Large intestine (tissue), 12 donors: ENCODE results near the gene DCLRE1B. TPM values are rescaled to one million over a fixed set of nuclear protein-coding genes. Genes with fewer than 3 reads are reported as not detected.

Source experiments
- DNase-seq, 2 donors: peaks; one replicate each; pipeline versions ENCODE4 v3.0.0 to v3.0.0-alpha.2; 2013
- H3K27ac ChIP-seq: one replicate; pipeline ENCODE4 v1.5.1; 2013; ENCODE audit warnings: low read length
- H3K27me3 ChIP-seq: 2 replicates; pipeline ENCODE4 v1.6.1; 2013; ENCODE audit warnings: low read length; ENCODE audit not compliant: control insufficient read depth, insufficient read depth
- H3K36me3 ChIP-seq: 2 replicates; pipeline ENCODE4 v1.6.1; 2013; ENCODE audit warnings: low read length; ENCODE audit not compliant: control insufficient read depth, insufficient read depth
- H3K4me1 ChIP-seq: one replicate; pipeline ENCODE4 v1.6.1; 2013; ENCODE audit warnings: low read length; ENCODE audit not compliant: control insufficient read depth, insufficient read depth
- H3K4me3 ChIP-seq: one replicate; pipeline ENCODE4 v1.5.1; 2013; ENCODE audit warnings: low read length
- H3K9me3 ChIP-seq: one replicate; pipeline ENCODE4 v1.6.1; 2013; ENCODE audit warnings: mild to moderate bottlenecking, low read depth, low read length, moderate library complexity; ENCODE audit not compliant: control insufficient read depth
- WGBS: methylation state at CpG from one replicate; pipeline ENCODE4 v1.1.5; 2013; ENCODE audit warnings: low lambda C conversion rate; ENCODE audit not compliant: insufficient coverage; 5-methylcytosine and 5-hydroxymethylcytosine counted together
- long read RNA-seq, 11 donors: transcript quantifications; one replicate each; lab custom pipeline, GENCODE V29; 2026
- polyA plus RNA-seq: library from polyadenylated mRNA; unstranded; fragments of 120-200 nt; gene quantifications from one replicate; pipeline ENCODE4 v1.2.1, GENCODE V29; 2013

Gene DCLRE1B
- 6.5 TPM for polyA plus RNA-seq
- long read RNA-seq, donor 1, partial matches to known transcripts: 0 of 1 reads
- long read RNA-seq, donor 1, other reads (novel, unspliced or antisense): 0 of 1 reads
- long read RNA-seq, donor 2: 0 reads
- long read RNA-seq, donor 3: 0 reads
- long read RNA-seq, donor 4: 0 reads
- long read RNA-seq, donor 5: 0 reads
- long read RNA-seq, donor 6, partial matches to known transcripts: 0 of 2 reads
- long read RNA-seq, donor 6, other reads (novel, unspliced or antisense): 0 of 2 reads
- long read RNA-seq, donor 7, partial matches to known transcripts: 0 of 1 reads
- long read RNA-seq, donor 7, other reads (novel, unspliced or antisense): 0 of 1 reads
- long read RNA-seq, donor 8, partial matches to known transcripts: 0 of 4 reads
- long read RNA-seq, donor 8, other reads (novel, unspliced or antisense): 0 of 4 reads
- long read RNA-seq, donor 9: 0 reads
- long read RNA-seq, donor 10, partial matches to known transcripts: 0 of 2 reads
- long read RNA-seq, donor 10, other reads (novel, unspliced or antisense): 0 of 2 reads
- long read RNA-seq, donor 11, transcript DCLRE1B-201 (4 exons, 3,940 nt): major isoform, 5 of 5 reads
- long read RNA-seq, donor 11, partial matches to known transcripts: 0 of 5 reads
- long read RNA-seq, donor 11, other reads (novel, unspliced or antisense): 0 of 5 reads

GRCh38 chr1:113904674-113905434 lies at the start of gene DCLRE1B, which contains the start of gene AP4B1:
Gene DCLRE1B (plus strand): TSS chr1:113905326. CDS start chr1:113905587, 261 bp downstream.
Gene AP4B1 (minus strand): TSS chr1:113904799. CDS start chr1:113904717, 82 bp downstream.
- Histone ChIP-seq H3K36me3 (peaks cover 17% of the 10 kb centered on the region), H3K27ac (peak within 1 kb of the TSS; percentile 89), H3K9me3 (no peaks in the 10 kb centered on the region), H3K27me3 (no peaks in the 10 kb centered on the region), H3K4me1 (peaks cover 31% of the 10 kb centered on the region), H3K4me3 (peak within 1 kb of the TSS; percentile 82)
- WGBS: no CpG with 5 or more reads among the region's 67 CpGs
- peak; percentile 99 to 100 for DNase-seq

DNA sequence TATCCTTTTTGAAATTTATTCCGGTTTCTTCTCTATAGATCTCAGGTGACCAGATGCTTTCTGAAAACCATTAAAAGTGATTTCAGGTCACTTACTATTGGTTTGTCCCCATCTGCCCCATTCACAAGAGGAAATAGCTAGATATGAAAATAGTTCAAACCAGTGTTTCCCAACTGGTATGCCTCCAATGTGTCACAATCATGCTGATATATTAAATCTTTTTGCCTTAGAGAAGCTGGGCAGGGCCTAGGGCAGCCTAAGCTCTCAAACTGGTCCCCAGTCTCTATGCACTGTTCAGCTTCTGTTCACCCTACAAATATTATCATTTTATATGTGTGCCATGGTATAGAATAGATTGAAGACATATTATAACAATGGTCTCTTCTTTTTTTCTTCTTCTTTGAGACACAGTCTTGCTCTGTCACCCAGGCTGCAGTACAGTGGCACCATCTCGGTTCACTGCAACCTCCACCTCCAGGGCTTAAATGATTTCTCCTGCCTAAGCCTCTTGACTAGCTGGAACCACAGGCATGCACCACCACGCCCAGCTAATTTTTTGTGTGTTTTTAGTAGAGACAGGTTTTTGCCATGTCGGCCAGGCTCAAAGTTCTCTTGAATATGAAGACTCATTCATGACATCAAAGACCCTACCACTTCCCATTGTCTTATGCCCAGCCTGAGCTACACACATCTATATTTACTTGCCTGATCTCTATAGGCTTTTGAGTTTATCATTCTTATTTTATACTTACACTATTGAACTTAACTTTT lies 49.3 kb upstream of the DCLRE1B start:
- 86% methylated on average over 1 of the region's 4 CpGs for WGBS
- H3K36me3 ChIP-seq: no peaks in the 10 kb centered on the region
- no peak overlapping the region for H3K27ac ChIP-seq
- no peak for DNase-seq
- no peak overlapping the region for H3K4me3 ChIP-seq
- H3K27me3 ChIP-seq: no peaks in the 10 kb centered on the region
- H3K4me1 ChIP-seq: no peaks in the 10 kb centered on the region
- no peaks in the 10 kb centered on the region for H3K9me3 ChIP-seq

DNA sequence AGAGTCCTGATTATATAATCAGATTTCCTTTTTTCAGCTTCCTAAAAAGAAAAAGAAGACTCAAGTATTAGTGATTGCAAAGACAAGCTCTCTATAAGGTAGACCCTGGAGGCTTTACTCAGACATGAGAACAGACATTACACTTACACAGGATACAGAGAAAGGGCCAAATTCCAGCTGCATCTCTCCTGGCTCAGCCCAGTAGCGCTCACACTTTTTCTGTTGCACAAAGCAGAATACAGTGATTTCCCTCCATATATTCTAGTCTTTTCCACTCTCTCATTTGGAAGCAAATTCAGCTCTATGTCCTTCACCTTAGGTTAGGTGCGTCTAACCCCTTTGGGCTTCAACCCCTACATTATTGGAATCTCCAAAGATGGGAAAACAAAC lies 48.7 kb upstream of the DCLRE1B start:
- DNase-seq: no peak
- H3K36me3 ChIP-seq: no peaks in the 10 kb centered on the region
- H3K4me3 ChIP-seq: no peak overlapping the region
- 80% methylated on average over 1 of the region's 2 CpGs for WGBS
- H3K4me1 ChIP-seq: no peaks in the 10 kb centered on the region
- no peak overlapping the region for H3K27ac ChIP-seq
- H3K9me3 ChIP-seq: no peaks in the 10 kb centered on the region
- no peaks in the 10 kb centered on the region for H3K27me3 ChIP-seq

- no peaks in the 10 kb centered on the region for H3K9me3 ChIP-seq
- H3K4me3 ChIP-seq: no peak overlapping the region
- no peaks in the 10 kb centered on the region for H3K36me3 ChIP-seq
- H3K27me3 ChIP-seq: no peaks in the 10 kb centered on the region
- no peak overlapping the region for H3K27ac ChIP-seq
- no peak for DNase-seq
- no peaks in the 10 kb centered on the region for H3K4me1 ChIP-seq
- WGBS: 100% methylated on average over 2 of the region's 3 CpGs
Measured at GRCh38 chr1:113857776-113858175, 47.4 kb upstream of the DCLRE1B start.

DNA sequence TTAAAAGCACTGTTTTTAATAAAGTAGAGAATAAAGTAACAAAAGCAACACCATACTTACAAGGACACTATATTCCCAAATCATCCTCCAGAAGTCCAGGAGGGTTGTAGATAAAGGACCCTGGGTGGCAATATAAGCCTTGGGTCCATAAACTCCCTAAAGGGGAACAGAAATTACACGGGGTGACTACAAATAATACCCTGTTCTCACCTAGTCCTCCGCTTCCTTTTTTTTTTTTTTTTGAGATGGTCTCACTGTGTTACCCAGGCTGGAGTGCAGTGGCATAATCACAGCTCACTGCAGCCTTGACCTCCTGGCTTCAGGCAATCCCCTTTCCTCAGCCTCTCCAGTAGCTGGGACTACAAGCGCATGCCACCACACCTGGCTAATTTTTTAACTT lies 46.7 kb upstream of the DCLRE1B start:
- Histone ChIP-seq H3K4me3 (no peak overlapping the region), H3K9me3 (no peaks in the 10 kb centered on the region), H3K27ac (no peak overlapping the region), H3K36me3 (no peaks in the 10 kb centered on the region), H3K27me3 (no peaks in the 10 kb centered on the region), H3K4me1 (no peaks in the 10 kb centered on the region)
- no peak for DNase-seq
- WGBS: no CpG with 5 or more reads among the region's 3 CpGs

DNA sequence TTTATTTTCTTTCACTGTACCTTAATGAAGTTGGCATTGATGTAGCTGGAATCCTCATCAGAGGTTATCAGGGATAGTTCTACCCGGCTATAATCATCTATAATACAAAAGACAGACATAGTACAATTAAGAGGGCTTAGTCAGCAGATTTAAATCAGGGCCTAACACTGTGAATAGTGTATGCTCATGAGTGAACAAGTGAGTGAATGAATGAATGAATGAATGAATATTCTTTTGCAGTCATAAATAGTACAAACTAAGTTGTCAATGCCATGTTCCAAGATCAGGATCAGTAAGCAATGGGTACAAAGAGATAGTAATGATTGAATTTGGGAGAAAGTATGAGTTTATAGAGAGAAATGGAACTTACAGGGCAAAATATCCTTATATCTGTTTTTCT lies 46.1 kb upstream of the DCLRE1B start:
- WGBS: no CpG with 5 or more reads among the region's 1 CpG
- DNase-seq: no peak
- Histone ChIP-seq H3K27me3 (no peaks in the 10 kb centered on the region), H3K4me1 (no peaks in the 10 kb centered on the region), H3K4me3 (no peak overlapping the region), H3K27ac (no peak overlapping the region), H3K9me3 (no peaks in the 10 kb centered on the region), H3K36me3 (no peaks in the 10 kb centered on the region)

- H3K4me1 ChIP-seq: no peaks in the 10 kb centered on the region
- no peaks in the 10 kb centered on the region for H3K9me3 ChIP-seq
- no peaks in the 10 kb centered on the region for H3K36me3 ChIP-seq
- no peaks in the 10 kb centered on the region for H3K27me3 ChIP-seq
- H3K4me3 ChIP-seq: no peak overlapping the region
- H3K27ac ChIP-seq: no peak overlapping the region
- 100% methylated on average over 1 of the region's 3 CpGs for WGBS
- no peak for DNase-seq
Measured at GRCh38 chr1:113859478-113860175, 45.5 kb upstream of the DCLRE1B start.

DNA sequence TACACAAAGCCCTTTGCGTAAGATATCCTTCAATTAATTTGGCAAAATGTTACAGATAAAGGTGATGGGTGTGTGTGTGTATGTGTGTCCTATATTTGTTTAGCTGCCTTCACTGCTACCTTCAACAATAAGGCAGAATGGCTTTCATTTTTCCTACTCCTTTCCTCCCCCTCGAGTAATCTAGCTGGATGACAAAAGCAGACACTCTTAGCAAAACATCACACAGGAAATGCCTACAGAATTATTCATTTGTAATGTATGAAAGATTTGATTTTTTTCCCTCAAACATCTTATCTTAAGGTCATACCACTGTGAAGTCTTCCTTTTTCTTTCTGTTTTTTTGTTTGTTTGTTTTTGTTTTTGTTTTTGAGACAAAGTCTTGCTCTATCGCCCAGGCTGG lies 44.2 kb upstream of the DCLRE1B start:
- H3K4me1 ChIP-seq: no peaks in the 10 kb centered on the region
- 83% methylated on average over 1 of the region's 3 CpGs for WGBS

GRCh38 chr1:113861641-113862040 lies 43.5 kb upstream of the DCLRE1B start:
- DNase-seq: no peak
- Histone ChIP-seq H3K4me1 (no peaks in the 10 kb centered on the region), H3K27ac (no peak overlapping the region), H3K27me3 (no peaks in the 10 kb centered on the region), H3K36me3 (no peaks in the 10 kb centered on the region), H3K9me3 (no peaks in the 10 kb centered on the region), H3K4me3 (no peak overlapping the region)
- no CpG with 5 or more reads among the region's 5 CpGs for WGBS

More for the DNA sequence above, 44.2 kb upstream of the DCLRE1B start:
- no peak overlapping the region for H3K4me3 ChIP-seq
- no peaks in the 10 kb centered on the region for H3K36me3 ChIP-seq
- no peaks in the 10 kb centered on the region for H3K9me3 ChIP-seq
- H3K27ac ChIP-seq: no peak overlapping the region
- no peak for DNase-seq
- H3K27me3 ChIP-seq: no peaks in the 10 kb centered on the region
